ENCODE data around the gene SELENOW. TPM values are rescaled to one million over a fixed set of nuclear protein-coding genes. Genes with fewer than 3 reads are reported as not detected.
"Not testable (repeated sequence)": the region's sequence is repeated elsewhere in the genome, so short reads cannot be mapped to it uniquely, and the experiment has no call there.

Gene SELENOW
- polyA plus RNA-seq, 1 donor: 110 TPM

- DNase-seq: no peak
These were observed 23.3 kb upstream of the SELENOW start for GRCh38 chr19:47755065-47755761.

- DNase-seq: no peak
These were observed 22.5 kb upstream of the SELENOW start for GRCh38 chr19:47755762-47756626.

GRCh38 chr19:47756627-47756929 lies 21.9 kb upstream of the SELENOW start:
- no peak for DNase-seq

- no peak for DNase-seq
These were observed 21.4 kb upstream of the SELENOW start for GRCh38 chr19:47756953-47757608.

- no peak for DNase-seq
These were observed 20.7 kb upstream of the SELENOW start for GRCh38 chr19:47757617-47758442.

- no peak for DNase-seq
These were observed 20.1 kb upstream of the SELENOW start for GRCh38 chr19:47758443-47758804.

GRCh38 chr19:47760632-47760999 lies 17.9 kb upstream of the SELENOW start:
- DNase-seq: no peak

- no peak for DNase-seq
These were observed 16.9 kb upstream of the SELENOW start for GRCh38 chr19:47761566-47761965.

- DNase-seq: no peak
These were observed 16.4 kb upstream of the SELENOW start for GRCh38 chr19:47762151-47762550.

- DNase-seq: no peak
These were observed 15.7 kb upstream of the SELENOW start for GRCh38 chr19:47762615-47763308.

- not testable (repeated sequence) for DNase-seq
These were observed 13.8 kb upstream of the SELENOW start for GRCh38 chr19:47764705-47765104.

- DNase-seq: no peak
These were observed 12.8 kb upstream of the SELENOW start for GRCh38 chr19:47765523-47766358.

GRCh38 chr19:47766359-47766620 lies 12.2 kb upstream of the SELENOW start:
- DNase-seq: no peak

- no peak for DNase-seq
These were observed 11.8 kb upstream of the SELENOW start for GRCh38 chr19:47766670-47767069.

GRCh38 chr19:47767349-47767748 lies 11.2 kb upstream of the SELENOW start:
- no peak for DNase-seq

GRCh38 chr19:47768604-47769003 lies 9.9 kb upstream of the SELENOW start:
- DNase-seq: no peak

- no peak for DNase-seq
These were observed 9.0 kb upstream of the SELENOW start for GRCh38 chr19:47769534-47769933.

GRCh38 chr19:47771291-47771690 lies 7.2 kb upstream of the SELENOW start:
- not testable (repeated sequence) for DNase-seq

GRCh38 chr19:47776568-47776967 lies 1.9 kb upstream of the SELENOW start:
- no peak for DNase-seq

GRCh38 chr19:47777245-47778048 lies 1.1 kb upstream of the SELENOW start:
- not testable (repeated sequence) for DNase-seq

All from left kidney (tissue), 2 donors.